ENCODE measurements around the gene FBXL13. TPM values are rescaled to one million over a fixed set of nuclear protein-coding genes. Genes with fewer than 3 reads are reported as not detected.
"Not testable (repeated sequence)": the region's sequence is repeated elsewhere in the genome, so short reads cannot be mapped to it uniquely, and the experiment has no call there.

Gene FBXL13
- total RNA-seq, 1 experiment from 2014 or later, result 1.3 TPM

GRCh38 chr7:102841290-102841689 is 233.3 kb downstream of the FBXL13 start:
- no peak overlapping the region for H3K4me3 ChIP-seq
- no peaks in the 10 kb centered on the region for H3K36me3 ChIP-seq
- H3K9me3 ChIP-seq, result no peaks in the 10 kb centered on the region
- no peak for DNase-seq
- no peaks in the 10 kb centered on the region for H3K27me3 ChIP-seq

- H3K36me3 ChIP-seq, result no peaks in the 10 kb centered on the region
- H3K9me3 ChIP-seq, result no peaks in the 10 kb centered on the region
- no peak for DNase-seq
- H3K27me3 ChIP-seq, result no peaks in the 10 kb centered on the region
- no peak overlapping the region for H3K4me3 ChIP-seq
Observed at GRCh38 chr7:102840404-102840803, 234.2 kb downstream of the FBXL13 start.

GRCh38 chr7:102838572-102839101 is 236.0 kb downstream of the FBXL13 start:
- H3K4me3 ChIP-seq, H3K9me3 ChIP-seq, H3K36me3 ChIP-seq, H3K27me3 ChIP-seq, DNase-seq: not testable (repeated sequence)

GRCh38 chr7:102837802-102838201 is 236.8 kb downstream of the FBXL13 start:
- no peak for DNase-seq
- Histone ChIP-seq H3K27me3 (no peaks in the 10 kb centered on the region), H3K9me3 (no peaks in the 10 kb centered on the region), H3K36me3 (no peaks in the 10 kb centered on the region), H3K4me3 (no peak overlapping the region)

- H3K36me3 ChIP-seq, result no peaks in the 10 kb centered on the region
- no peaks in the 10 kb centered on the region for H3K9me3 ChIP-seq
- peak; percentile 23 for DNase-seq
- H3K27me3 ChIP-seq, result no peaks in the 10 kb centered on the region
- H3K4me3 ChIP-seq, result no peak overlapping the region
Observed at GRCh38 chr7:102836977-102837376, 237.6 kb downstream of the FBXL13 start.

GRCh38 chr7:102836191-102836919 is 238.2 kb downstream of the FBXL13 start:
- DNase-seq, result no peak
- Histone ChIP-seq H3K4me3 (no peak overlapping the region), H3K36me3 (no peaks in the 10 kb centered on the region), H3K27me3 (no peaks in the 10 kb centered on the region), H3K9me3 (no peaks in the 10 kb centered on the region)

GRCh38 chr7:102834999-102835398 is 239.6 kb downstream of the FBXL13 start:
- DNase-seq, result no peak
- no peaks in the 10 kb centered on the region for H3K27me3 ChIP-seq
- no peaks in the 10 kb centered on the region for H3K36me3 ChIP-seq
- no peak overlapping the region for H3K4me3 ChIP-seq
- no peaks in the 10 kb centered on the region for H3K9me3 ChIP-seq

GRCh38 chr7:102834466-102834865 is 240.1 kb downstream of the FBXL13 start:
- Histone ChIP-seq H3K9me3 (no peaks in the 10 kb centered on the region), H3K4me3 (no peak overlapping the region), H3K36me3 (no peaks in the 10 kb centered on the region), H3K27me3 (no peaks in the 10 kb centered on the region)
- no peak for DNase-seq

- DNase-seq, result no peak
- Histone ChIP-seq H3K9me3 (no peaks in the 10 kb centered on the region), H3K36me3 (no peaks in the 10 kb centered on the region), H3K27me3 (no peaks in the 10 kb centered on the region), H3K4me3 (no peak overlapping the region)
Observed at GRCh38 chr7:102833343-102833742, 241.3 kb downstream of the FBXL13 start.

- no peak for DNase-seq
- H3K27me3 ChIP-seq, result no peaks in the 10 kb centered on the region
- H3K36me3 ChIP-seq, result no peaks in the 10 kb centered on the region
- no peak overlapping the region for H3K4me3 ChIP-seq
- H3K9me3 ChIP-seq, result no peaks in the 10 kb centered on the region
Observed at GRCh38 chr7:102832674-102833073, 241.9 kb downstream of the FBXL13 start.

GRCh38 chr7:102830197-102830596 is 244.4 kb downstream of the FBXL13 start:
- H3K36me3 ChIP-seq, result no peaks in the 10 kb centered on the region
- no peaks in the 10 kb centered on the region for H3K27me3 ChIP-seq
- no peak overlapping the region for H3K4me3 ChIP-seq
- H3K9me3 ChIP-seq, result no peaks in the 10 kb centered on the region
- DNase-seq, result no peak

- no peaks in the 10 kb centered on the region for H3K9me3 ChIP-seq
- no peak overlapping the region for H3K4me3 ChIP-seq
- no peak for DNase-seq
- no peaks in the 10 kb centered on the region for H3K27me3 ChIP-seq
- no peaks in the 10 kb centered on the region for H3K36me3 ChIP-seq
Observed at GRCh38 chr7:102829075-102829474, 245.5 kb downstream of the FBXL13 start.

GRCh38 chr7:102828286-102828685 is 246.3 kb downstream of the FBXL13 start:
- no peaks in the 10 kb centered on the region for H3K36me3 ChIP-seq
- no peaks in the 10 kb centered on the region for H3K27me3 ChIP-seq
- no peak overlapping the region for H3K4me3 ChIP-seq
- DNase-seq, result no peak
- H3K9me3 ChIP-seq, result no peaks in the 10 kb centered on the region

- Histone ChIP-seq H3K27me3 (no peaks in the 10 kb centered on the region), H3K4me3 (no peak overlapping the region), H3K36me3 (no peaks in the 10 kb centered on the region), H3K9me3 (no peaks in the 10 kb centered on the region)
- no peak for DNase-seq
Observed at GRCh38 chr7:102823390-102824119, 251.0 kb downstream of the FBXL13 start.

- Histone ChIP-seq H3K27me3 (no peaks in the 10 kb centered on the region), H3K4me3 (no peak overlapping the region), H3K36me3 (no peaks in the 10 kb centered on the region), H3K9me3 (no peaks in the 10 kb centered on the region)
- DNase-seq, result no peak
Observed at GRCh38 chr7:102821994-102822747, 252.4 kb downstream of the FBXL13 start.

GRCh38 chr7:102819151-102819550 is 255.4 kb downstream of the FBXL13 start:
- Histone ChIP-seq H3K36me3 (no peaks in the 10 kb centered on the region), H3K9me3 (no peaks in the 10 kb centered on the region), H3K4me3 (no peak overlapping the region), H3K27me3 (no peaks in the 10 kb centered on the region)
- DNase-seq, result no peak
